SK-N-SH (cell line): Measurements from ENCODE around the gene SZT2. TPM values are rescaled to one million over a fixed set of nuclear protein-coding genes. Genes with fewer than 3 reads are reported as not detected.

ENCODE experiments used
- CTCF ChIA-PET: fragments of 300-600, 350-600 bp; formaldehyde crosslinking; extraction: SDS; loops from one replicate; lab custom pipeline; 2021; lab: Yijun Ruan, JAX
- POLR2A ChIA-PET: fragments of 350-600 bp; sonication (Branson Sonifier 250); formaldehyde crosslinking; extraction: SDS; loops from one replicate; lab custom pipeline; 2020; ENCODE audit warnings: antibody characterized with exemption, inconsistent platforms; lab: Yijun Ruan, JAX
- DNase-seq: peaks from one replicate; pipeline ENCODE4 v3.0.0; 2012
- H2AFZ ChIP-seq: fragments of 200-600 bp; sonication (generic); 2 replicates; pipeline ENCODE4 v1.8.1; 2016; ENCODE audit warnings: antibody characterized with exemption, mild to moderate bottlenecking, low read depth
- H3F3A ChIP-seq: fragments of 200-600 bp; sonication (generic); replicated peaks from 2 replicates; pipeline ENCODE3; 2016; ENCODE audit warnings: antibody characterized with exemption, mild to moderate bottlenecking; ENCODE audit not compliant: insufficient read depth
- H3K27ac ChIP-seq, 2 experiments: fragments of 200-500 bp in 1 of 2; fragments of 200-600 bp in 1 of 2; sonication (Bioruptor generic) in 1 of 2; sonication (generic), shearing (Covaris generic) in 1 of 2; 2 replicates each; pipeline versions ENCODE4 v1.5.1 to v1.6.1; 2014 to 2016; ENCODE audit warnings: low read depth in 2 of 2, inconsistent platforms in 1 of 2, low read length in 1 of 2, mild to moderate bottlenecking in 1 of 2, mixed read lengths in 1 of 2
- H3K27me3 ChIP-seq: fragments of 200-600 bp; sonication (generic), shearing (Covaris generic); 2 replicates; pipeline ENCODE4 v1.6.1; 2016; ENCODE audit warnings: mixed run types; ENCODE audit not compliant: insufficient read depth
- H3K36me3 ChIP-seq, 2 experiments: fragments of 200-500 bp in 1 of 2; fragments of 200-600 bp in 1 of 2; sonication (Bioruptor generic) in 1 of 2; sonication (generic) in 1 of 2; replicated peaks in 1 of 2; 2 replicates each; pipeline versions ENCODE3 to v1.5.1; 2014 to 2016; ENCODE audit warnings: low read length in 1 of 2, mild to moderate bottlenecking in 1 of 2; ENCODE audit not compliant: insufficient read depth in 2 of 2, control insufficient read depth in 1 of 2
- H3K4me1 ChIP-seq, 2 experiments: fragments of 200-500 bp in 1 of 2; fragments of 200-600 bp in 1 of 2; sonication (Bioruptor generic) in 1 of 2; sonication (generic), shearing (Covaris generic) in 1 of 2; 2 replicates each; pipeline versions ENCODE4 v1.5.1 to v1.6.1; 2014 to 2016; ENCODE audit warnings: low read depth in 1 of 2, low read length in 1 of 2, mixed run types in 1 of 2; ENCODE audit not compliant: insufficient read depth in 2 of 2, control insufficient read depth in 1 of 2
- H3K4me2 ChIP-seq: fragments of 200-600 bp; sonication (generic), shearing (Covaris generic); 2 replicates; pipeline ENCODE4 v1.6.1; 2017; ENCODE audit warnings: mixed run types
- H3K4me3 ChIP-seq, 2 experiments: fragments of 200-500 bp in 1 of 2; fragments of 200-600 bp in 1 of 2; sonication (Bioruptor generic) in 1 of 2; sonication (generic), shearing (Covaris generic) in 1 of 2; 2 replicates each; pipeline versions ENCODE4 v1.5.1 to v1.8.1; 2014 to 2016; ENCODE audit warnings: low read depth in 2 of 2, inconsistent platforms in 1 of 2, low read length in 1 of 2, mild to moderate bottlenecking in 1 of 2, mixed read lengths in 1 of 2, moderate library complexity in 1 of 2
- H3K79me2 ChIP-seq: fragments of 200-600 bp; sonication (generic); 2 replicates; pipeline ENCODE4 v1.8.1; 2017; ENCODE audit warnings: mild to moderate bottlenecking; ENCODE audit not compliant: insufficient read depth
- H3K9ac ChIP-seq: fragments of 200-600 bp; sonication (generic); 2 replicates; pipeline ENCODE4 v1.6.1; 2017; ENCODE audit warnings: mixed run types
- H3K9me2 ChIP-seq: fragments of 200-600 bp; sonication (generic); 2 replicates; pipeline ENCODE4 v1.6.1; 2017; ENCODE audit warnings: mixed run types
- H3K9me3 ChIP-seq: fragments of 200-600 bp; sonication (generic); 2 replicates; pipeline ENCODE4 v1.6.1; 2017; ENCODE audit warnings: mixed run types, mild to moderate bottlenecking, moderate library complexity
- H4K20me1 ChIP-seq: fragments of 200-600 bp; sonication (generic); 2 replicates; pipeline ENCODE4 v1.6.1; 2017; ENCODE audit warnings: mild to moderate bottlenecking, mixed run types; ENCODE audit not compliant: insufficient read depth
- CHD2 ChIP-seq: fragments of 150-350 bp; IDR thresholded peaks from 2 replicates; pipeline ENCODE4 v1.6.1; 2018; ENCODE audit warnings: low read length; ENCODE audit not compliant: partially characterized antibody
- ELF1 ChIP-seq: IDR thresholded peaks from 2 replicates; pipeline ENCODE4 v1.4.0; 2012
- EP300 ChIP-seq, 2 experiments: IDR thresholded peaks; 2 replicates each; pipeline versions ENCODE4 v1.4.0 to v1.6.1; 2012; ENCODE audit warnings: borderline replicate concordance in 1 of 2, low read depth in 1 of 2, low read length in 1 of 2
- JUND ChIP-seq: IDR thresholded peaks from 2 replicates; pipeline ENCODE4 v1.4.0; 2012
- MEF2A ChIP-seq: IDR thresholded peaks from 2 replicates; pipeline ENCODE4 v1.4.0; 2012; ENCODE audit warnings: low read depth, borderline replicate concordance
- RCOR1 ChIP-seq: fragments of 150-350 bp; IDR thresholded peaks from 2 replicates; pipeline ENCODE4 v1.6.1; 2017; ENCODE audit warnings: antibody characterized with exemption, low read length
- REST ChIP-seq: IDR thresholded peaks from 2 replicates; pipeline ENCODE4 v1.6.1; 2012; ENCODE audit warnings: mild to moderate bottlenecking, low read depth, low read length, moderate library complexity
- RXRA ChIP-seq: IDR thresholded peaks from 2 replicates; pipeline ENCODE4 v1.4.0; 2012; ENCODE audit warnings: low read depth, mild to moderate bottlenecking, borderline replicate concordance
- SIN3A ChIP-seq: IDR thresholded peaks from 2 replicates; pipeline ENCODE4 v1.6.1; 2012; ENCODE audit warnings: low read depth, mild to moderate bottlenecking, low read length, moderate library complexity, borderline replicate concordance
- TAF1 ChIP-seq: IDR thresholded peaks from 2 replicates; pipeline ENCODE4 v1.6.1; 2012; ENCODE audit warnings: low read depth, mild to moderate bottlenecking, low read length, moderate library complexity, borderline replicate concordance
- TEAD4 ChIP-seq: IDR thresholded peaks from 2 replicates; pipeline ENCODE4 v1.4.0; 2012; ENCODE audit warnings: mild to moderate bottlenecking, borderline replicate concordance; ENCODE audit not compliant: insufficient read depth
- USF2 ChIP-seq: fragments of 150-350 bp; IDR thresholded peaks from 2 replicates; pipeline ENCODE4 v1.6.1; 2017; ENCODE audit warnings: antibody characterized with exemption, low read length, low read depth, borderline replicate concordance
- WGBS: methylation state at CpG from one replicate; pipeline ENCODE4 v1.1.6; 2017; ENCODE audit warnings: low lambda C conversion rate; 5-methylcytosine and 5-hydroxymethylcytosine counted together
- polyA plus RNA-seq, 3 experiments: library from polyadenylated mRNA; depleted of rRNA; stranded (reverse); fragments of >200 nt; gene quantifications; 2 replicates each; pipeline ENCODE4 v1.2.3, GENCODE V29; 2012
- TF ChIP-seq, protein P1 (sequence below): IDR thresholded peaks from 2 replicates; pipeline ENCODE4 v1.4.0; 2012; ENCODE audit warnings: low read depth, borderline replicate concordance

The SZT2 gene
- polyA plus RNA-seq, 1 of the 3 experiments (the other 2 are of a cell fraction) = 12.9 TPM

DNA sequence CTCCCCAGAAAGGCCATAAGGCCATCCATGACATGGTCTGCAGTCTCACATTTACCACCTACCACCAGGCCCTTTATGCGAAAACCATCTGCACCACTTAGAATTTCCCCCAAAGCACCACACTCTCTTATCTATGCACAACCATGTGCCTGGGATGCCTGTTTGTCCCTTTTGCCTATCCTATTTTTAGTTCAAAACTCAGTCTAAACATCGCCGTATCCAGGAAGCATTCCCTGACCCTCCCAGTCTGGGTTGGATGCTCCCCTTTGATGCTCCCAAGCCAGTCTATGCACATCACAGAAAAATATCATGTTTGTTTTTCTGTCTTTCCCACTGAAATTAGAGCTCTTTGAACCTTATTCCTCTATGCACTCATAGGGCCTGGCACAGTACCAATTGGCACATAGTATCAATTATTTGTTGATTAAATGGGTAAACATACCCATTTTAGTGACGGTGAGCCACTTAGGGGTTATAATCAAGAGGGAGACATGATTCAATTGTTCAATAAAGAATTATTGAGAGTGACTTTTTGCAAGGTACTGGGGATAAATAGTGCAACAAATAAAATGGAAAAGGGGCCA lies 45.3 kb upstream of the SZT2 start:
- CTCF ChIA-PET = no interaction called here
- H3K4me2 ChIP-seq = no peak overlapping the region
- H3K4me3 ChIP-seq = no peak overlapping the region
- no peaks in the 10 kb centered on the region for H3K36me3 ChIP-seq
- H4K20me1 ChIP-seq = no peaks in the 10 kb centered on the region
- H3K27me3 ChIP-seq = no peaks in the 10 kb centered on the region
- no peak for TF ChIP-seq REST
- no peak for TF ChIP-seq RXRA
- TF ChIP-seq SIN3A = no peak
- TF ChIP-seq, protein P1, sequence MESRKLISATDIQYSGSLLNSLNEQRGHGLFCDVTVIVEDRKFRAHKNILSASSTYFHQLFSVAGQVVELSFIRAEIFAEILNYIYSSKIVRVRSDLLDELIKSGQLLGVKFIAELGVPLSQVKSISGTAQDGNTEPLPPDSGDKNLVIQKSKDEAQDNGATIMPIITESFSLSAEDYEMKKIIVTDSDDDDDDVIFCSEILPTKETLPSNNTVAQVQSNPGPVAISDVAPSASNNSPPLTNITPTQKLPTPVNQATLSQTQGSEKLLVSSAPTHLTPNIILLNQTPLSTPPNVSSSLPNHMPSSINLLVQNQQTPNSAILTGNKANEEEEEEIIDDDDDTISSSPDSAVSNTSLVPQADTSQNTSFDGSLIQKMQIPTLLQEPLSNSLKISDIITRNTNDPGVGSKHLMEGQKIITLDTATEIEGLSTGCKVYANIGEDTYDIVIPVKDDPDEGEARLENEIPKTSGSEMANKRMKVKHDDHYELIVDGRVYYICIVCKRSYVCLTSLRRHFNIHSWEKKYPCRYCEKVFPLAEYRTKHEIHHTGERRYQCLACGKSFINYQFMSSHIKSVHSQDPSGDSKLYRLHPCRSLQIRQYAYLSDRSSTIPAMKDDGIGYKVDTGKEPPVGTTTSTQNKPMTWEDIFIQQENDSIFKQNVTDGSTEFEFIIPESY = no peak
- no peak for TF ChIP-seq JUND
- TF ChIP-seq EP300 (IDR thresholded peaks at IDR 0.05; ENCODE audit: borderline replicate concordance in 1 of 2, low read depth in 1 of 2, low read length in 1 of 2) = no peak
- TF ChIP-seq MEF2A = no peak
- POLR2A ChIA-PET = no interaction called here
- no peak overlapping the region for H3K9ac ChIP-seq
- no peaks in the 10 kb centered on the region for H3K9me2 ChIP-seq
- H2AFZ ChIP-seq = no peak overlapping the region
- 95% methylated on average over 4 of the region's 4 CpGs for WGBS
- DNase-seq = no peak
- H3F3A ChIP-seq = no peaks in the 10 kb centered on the region
- no peak overlapping the region for H3K27ac ChIP-seq
- H3K79me2 ChIP-seq = no peaks in the 10 kb centered on the region
- H3K9me3 ChIP-seq = no peaks in the 10 kb centered on the region
- peaks cover 4 to 8% of the 10 kb centered on the region in 2 experiments; a peak in 2 of 4 replicates for H3K4me1 ChIP-seq

DNA sequence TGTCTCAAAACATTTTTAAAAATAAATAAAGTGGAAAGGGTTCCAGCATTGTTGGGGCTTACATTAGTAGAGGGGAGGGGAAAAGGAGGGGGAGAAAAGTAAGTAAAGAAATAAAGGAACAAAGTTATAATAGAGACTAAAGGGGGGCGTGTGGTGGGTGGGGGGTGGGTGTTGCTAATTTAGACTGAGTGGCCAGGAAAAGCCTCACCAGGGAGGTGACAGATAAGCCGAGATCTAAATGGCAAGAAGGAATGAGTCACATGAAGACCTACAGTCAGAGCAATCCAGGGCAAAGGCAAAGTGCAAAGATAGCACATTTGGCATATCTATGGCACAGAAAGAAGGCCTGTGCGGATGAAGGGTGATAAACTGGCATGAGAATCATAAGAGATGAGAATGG lies 44.6 kb upstream of the SZT2 start:
- no peaks in the 10 kb centered on the region for H4K20me1 ChIP-seq
- no peak for DNase-seq
- no peak overlapping the region for H3K9ac ChIP-seq
- 43% methylated on average over 3 of the region's 3 CpGs for WGBS
- POLR2A ChIA-PET = no interaction called here
- H3K9me3 ChIP-seq = no peaks in the 10 kb centered on the region
- H3K4me2 ChIP-seq = no peak overlapping the region
- peaks cover 7% of the 10 kb centered on the region for H3F3A ChIP-seq
- peaks cover 11 to 14% of the 10 kb centered on the region in 2 experiments; a peak in 2 of 4 replicates for H3K4me1 ChIP-seq
- no peak overlapping the region for H3K27ac ChIP-seq
- H3K36me3 ChIP-seq = no peaks in the 10 kb centered on the region
- no peaks in the 10 kb centered on the region for H3K9me2 ChIP-seq
- H2AFZ ChIP-seq = no peak overlapping the region
- no peaks in the 10 kb centered on the region for H3K27me3 ChIP-seq
- no peak overlapping the region for H3K4me3 ChIP-seq
- H3K79me2 ChIP-seq = no peaks in the 10 kb centered on the region
- CTCF ChIA-PET = no interaction called here
- TF ChIP-seq RXRA (no peak), REST (no peak), RCOR1 (no peak), TEAD4 (no peak), MEF2A (no peak), ELF1 (no peak), TAF1 (no peak), CHD2 (no peak), USF2 (no peak)
- TF ChIP-seq, protein P1 = no peak
